T-helper 2 cell treated with Interferon-gamma antibody and Interleukin-4, amounts not matched to agents 100 ng/mL and 5 ng/mL, for 36 hours (primary cell): ENCODE measurements around the gene KCNN4. TPM values are rescaled to one million over a fixed set of nuclear protein-coding genes. Genes with fewer than 3 reads are reported as not detected.

Experiments
- intact Hi-C: fragments of 100-400 bp; cut with micrococcal nuclease; formaldehyde crosslinking; loops from one replicate; pipeline ENCODE4 v1.15.1; 2023
- total RNA-seq: library from RNA; stranded (reverse); gene quantifications from 2 replicates; pipeline ENCODE4 v1.2.3, GENCODE V29; 2022

Gene KCNN4
- total RNA-seq, 1 donor from 2014 or later = 39.9 TPM

DNA sequence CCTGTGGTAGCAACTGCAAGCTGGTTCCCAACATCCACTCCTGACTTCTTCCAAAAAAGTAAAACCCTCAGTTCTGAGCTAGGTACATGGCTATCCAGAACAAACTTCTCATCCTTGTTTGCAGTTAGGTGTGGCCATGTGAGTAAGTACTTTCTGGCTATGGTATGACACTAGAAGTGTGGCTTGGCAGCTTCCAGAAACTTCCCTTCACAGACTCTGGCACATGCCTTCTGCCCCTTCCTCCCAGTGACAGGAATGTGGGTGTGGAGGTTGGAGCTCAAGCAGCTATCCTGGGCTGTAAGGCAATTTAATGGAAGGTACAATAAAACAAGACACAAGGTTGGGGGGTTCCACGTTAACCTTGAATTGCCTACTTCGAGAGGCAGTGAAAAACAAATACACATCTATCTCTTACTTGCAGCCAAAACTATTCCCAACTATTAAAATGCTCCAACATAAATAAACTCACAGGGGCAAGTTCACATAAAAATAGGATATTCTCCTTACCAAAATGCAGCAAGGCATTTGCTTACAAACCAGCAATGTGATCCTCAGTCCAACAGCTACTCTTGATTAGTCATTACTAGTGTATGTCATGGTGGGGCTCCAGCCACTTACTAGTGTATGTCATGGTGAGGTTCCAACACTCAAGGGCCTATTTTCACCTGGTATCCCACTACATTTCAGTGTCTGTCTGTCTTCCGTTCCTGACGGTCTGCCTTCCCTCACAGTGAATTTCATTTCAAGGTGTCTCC, 29.1 kb downstream of the KCNN4 start:
- intact Hi-C loops = loop anchor here (10.0 kb wide), 2 partner anchors 217 to 1143 kb away; partner anchors contain the start of genes TOMM40 and ZNF575

GRCh38 chr19:43749898-43750297, 30.9 kb downstream of the KCNN4 start:
- intact Hi-C loops = loop anchor here (10.0 kb wide), 2 partner anchors 215 to 1145 kb away; partner anchors contain the start of genes TOMM40 and ZNF575

DNA sequence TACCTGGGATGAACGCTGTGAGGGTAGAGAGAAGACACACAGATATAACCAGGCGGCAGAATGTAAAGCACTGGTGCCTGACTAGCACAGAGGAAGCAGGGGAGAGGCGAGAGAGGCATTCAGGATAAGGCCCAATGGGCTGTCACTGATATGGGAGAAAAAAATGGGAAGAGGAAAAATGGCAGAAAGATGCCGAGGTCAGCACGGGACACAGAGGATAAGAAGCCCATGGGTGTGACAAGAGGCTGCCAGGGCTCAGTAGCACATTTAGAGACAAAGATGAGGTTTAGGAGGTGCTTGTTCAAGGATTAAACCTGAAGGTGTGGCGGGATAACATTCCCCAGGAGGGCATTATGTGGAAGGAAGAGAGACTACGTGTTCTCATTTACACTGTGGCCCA, 31.6 kb downstream of the KCNN4 start:
- intact Hi-C loops = no loop called here

DNA sequence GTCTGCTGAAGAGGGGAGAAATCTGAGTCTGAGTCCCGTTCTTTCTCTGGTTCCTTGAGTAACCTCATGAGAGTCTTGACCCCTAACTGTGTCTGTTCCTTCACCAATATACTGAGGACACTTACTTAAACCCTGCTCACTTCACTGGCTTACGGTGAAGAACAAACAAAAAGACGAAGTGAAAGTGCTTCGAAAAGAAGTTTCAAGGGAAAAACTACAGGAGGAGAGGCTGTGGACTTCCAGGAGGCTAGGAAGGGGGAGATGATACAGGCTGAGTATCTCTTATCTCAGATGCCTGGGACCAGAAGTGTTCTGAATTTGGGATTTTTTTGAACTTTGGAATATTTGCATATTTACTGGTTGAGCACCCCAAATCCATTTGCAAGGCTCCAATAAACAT, 32.1 kb downstream of the KCNN4 start:
- intact Hi-C loops = no loop called here

GRCh38 chr19:43748205-43748594, 32.6 kb downstream of the KCNN4 start:
- intact Hi-C loops = no loop called here

GRCh38 chr19:43747557-43748204, 33.1 kb downstream of the KCNN4 start:
- intact Hi-C loops = no loop called here

GRCh38 chr19:43743059-43743458, 37.7 kb downstream of the KCNN4 start:
- intact Hi-C loops = no loop called here

- intact Hi-C loops = no loop called here
Measured at GRCh38 chr19:43741075-43741825, 39.5 kb downstream of the KCNN4 start.

- intact Hi-C loops = no loop called here
Measured at GRCh38 chr19:43739439-43740235, 41.1 kb downstream of the KCNN4 start.

- intact Hi-C loops = no loop called here
Measured at GRCh38 chr19:43738780-43739211, 42.0 kb downstream of the KCNN4 start.

DNA sequence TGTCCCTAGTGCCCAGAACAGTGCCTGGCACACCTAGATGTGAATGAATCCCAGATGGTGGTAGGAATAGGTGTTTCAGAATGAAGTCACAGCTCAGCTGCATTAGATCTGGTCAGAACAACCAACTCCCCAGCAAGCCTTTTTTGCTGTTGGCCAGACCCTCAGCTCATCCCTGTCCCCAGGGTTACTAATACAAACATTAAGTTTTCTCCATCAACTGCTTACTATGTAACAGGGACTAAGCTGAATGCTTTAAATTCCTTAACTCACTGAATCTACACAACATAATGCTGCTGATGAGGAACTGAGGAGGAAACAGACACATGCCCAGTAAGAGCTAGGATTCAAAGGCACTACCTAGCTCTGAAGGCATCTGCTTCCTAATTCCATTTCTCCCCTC, 44.8 kb downstream of the KCNN4 start:
- intact Hi-C loops = no loop called here

DNA sequence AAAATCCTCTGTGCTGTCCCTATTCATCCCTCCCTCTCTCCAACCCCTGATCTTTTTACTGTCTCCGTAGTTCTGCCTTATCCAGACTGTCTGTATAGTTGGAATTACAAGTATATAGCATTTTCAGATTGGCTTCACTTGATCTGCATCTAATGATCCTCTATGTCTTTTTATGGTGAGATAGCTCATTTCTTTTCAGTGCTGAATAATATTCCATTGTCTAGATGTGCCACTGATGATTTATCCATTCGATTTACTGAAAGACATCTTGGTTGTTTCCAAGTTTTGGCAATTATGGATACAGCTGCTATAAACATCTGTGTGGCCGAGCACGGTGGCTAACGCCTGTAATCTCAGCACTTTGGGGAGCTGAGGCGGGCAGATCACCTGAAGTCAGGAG, 45.8 kb downstream of the KCNN4 start:
- intact Hi-C loops = no loop called here

DNA sequence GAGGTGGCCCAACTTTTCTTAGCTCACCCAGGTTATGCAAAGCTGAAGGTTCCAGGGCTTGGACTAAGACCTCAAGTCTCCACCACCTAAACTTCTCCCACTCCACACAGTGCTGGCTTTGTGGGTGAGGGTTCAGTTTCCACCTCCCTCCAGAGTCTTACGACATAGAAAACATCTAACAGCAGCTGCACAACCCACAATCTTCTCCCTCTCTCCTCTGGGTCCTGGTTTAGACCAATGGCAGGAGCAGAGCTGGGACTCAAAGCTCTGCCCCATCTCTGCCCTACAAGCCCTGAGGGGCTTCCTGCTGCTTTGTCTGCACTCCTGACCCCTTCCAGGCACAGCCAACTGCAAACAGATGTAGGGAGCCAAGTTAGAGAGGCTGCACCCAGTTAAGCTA, 48.9 kb downstream of the KCNN4 start:
- intact Hi-C loops = no loop called here

DNA sequence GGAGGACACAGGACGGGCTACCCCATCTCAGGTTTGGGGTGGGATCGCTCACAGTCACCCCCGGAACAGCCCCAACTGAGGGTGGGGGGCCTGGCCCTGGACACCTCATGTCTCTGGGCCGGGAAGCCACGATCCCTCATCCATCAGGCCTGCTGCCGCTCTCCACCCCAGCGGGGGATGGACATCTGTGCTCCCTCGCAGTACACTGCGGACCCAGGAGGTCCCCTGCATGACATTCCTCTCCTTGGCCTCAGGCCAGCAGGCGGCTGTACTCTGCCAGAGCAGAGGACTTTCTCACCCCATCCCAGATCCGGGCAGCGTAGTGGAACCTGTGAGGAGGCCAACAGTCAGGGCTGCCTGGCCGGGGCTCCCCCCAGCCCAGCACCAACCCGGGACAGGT, 49.4 kb downstream of the KCNN4 start:
- intact Hi-C loops = no loop called here

DNA sequence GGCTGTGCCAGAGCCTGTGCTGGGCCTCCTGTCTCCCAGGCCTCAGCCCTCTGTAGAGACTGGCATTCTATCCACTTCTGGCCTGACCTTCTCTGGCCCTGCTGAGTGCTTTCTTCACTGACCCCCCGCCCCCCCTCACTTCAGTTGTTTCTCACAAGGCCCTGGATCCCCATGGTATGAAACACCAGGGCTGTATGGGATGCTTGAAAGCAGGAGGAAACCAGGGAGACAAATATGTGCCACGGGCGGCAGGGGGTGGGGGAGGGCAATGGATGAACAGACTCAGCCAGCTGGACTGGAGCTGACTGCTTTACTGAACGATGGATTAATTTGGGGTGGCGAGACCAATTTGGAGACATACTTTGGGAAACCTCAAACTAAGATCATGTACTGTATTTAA, 50.9 kb downstream of the KCNN4 start:
- intact Hi-C loops = no loop called here

- intact Hi-C loops = no loop called here
Measured at GRCh38 chr19:43727593-43727853, 53.2 kb downstream of the KCNN4 start.

GRCh38 chr19:43726736-43727592, 53.8 kb downstream of the KCNN4 start:
- intact Hi-C loops = no loop called here

DNA sequence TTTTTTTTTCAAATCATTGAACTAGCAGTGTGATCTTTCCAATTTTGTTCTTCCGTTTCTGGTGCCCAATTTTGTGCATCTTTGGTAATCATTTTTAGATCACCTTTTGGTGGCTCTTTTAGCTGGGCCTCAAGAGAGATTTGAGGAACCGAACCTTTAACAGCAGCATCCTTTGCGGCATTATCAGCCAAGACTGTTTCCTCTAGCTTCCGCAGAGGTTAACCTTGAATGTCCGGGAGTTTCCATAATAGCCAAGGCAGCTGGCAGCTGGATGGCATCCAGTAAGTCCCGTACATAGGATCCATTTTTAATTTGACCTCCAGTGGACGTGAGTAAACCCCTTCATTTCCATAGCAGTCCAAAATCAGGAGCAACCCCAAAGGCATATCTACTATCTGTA, 55.3 kb downstream of the KCNN4 start:
- intact Hi-C loops = no loop called here

DNA sequence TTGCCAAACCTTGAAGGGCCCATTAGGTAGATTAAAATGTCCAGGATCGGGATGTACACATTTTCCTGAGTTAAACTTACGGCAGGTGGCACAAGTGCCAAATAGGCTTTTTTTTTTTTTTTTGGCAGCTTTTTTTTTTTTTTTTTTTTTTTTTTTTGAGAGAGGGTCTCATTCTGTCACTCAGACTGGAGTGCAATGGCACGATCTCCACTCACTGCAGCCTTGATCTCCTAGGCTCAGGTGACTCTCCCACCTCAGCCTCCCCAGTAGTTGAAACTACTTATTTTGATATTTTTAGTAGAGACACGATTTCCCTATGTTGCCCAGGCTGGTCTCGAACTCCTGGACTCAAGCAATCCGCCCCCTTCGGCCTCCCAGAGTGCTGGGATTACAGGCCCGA, 55.9 kb downstream of the KCNN4 start:
- intact Hi-C loops = loop anchor here (5.0 kb wide), 1 partner anchor 118 kb away; no protein-coding TSS in a partner anchor

DNA sequence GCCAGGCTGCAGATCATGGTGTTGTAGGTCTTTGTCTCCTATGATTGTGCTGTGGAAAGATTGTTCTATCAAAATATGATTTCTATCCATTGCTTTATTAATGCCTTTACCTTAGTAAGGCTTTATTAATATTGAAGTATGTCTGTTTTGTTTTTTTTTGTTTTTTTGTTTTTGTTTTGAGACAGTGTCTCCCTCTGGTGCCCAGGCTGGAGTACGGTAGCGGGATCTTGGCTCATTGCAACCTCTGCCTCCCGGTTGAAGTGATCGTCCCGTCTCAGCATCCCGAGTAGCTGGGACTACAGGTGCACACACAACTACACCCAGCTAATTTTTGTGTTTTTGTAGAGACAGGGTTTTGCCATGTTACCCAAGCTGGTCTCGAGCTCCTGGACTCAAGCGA, 57.2 kb downstream of the KCNN4 start:
- intact Hi-C loops = loop anchor here (5.0 kb wide), 1 partner anchor 116 kb away; no protein-coding TSS in a partner anchor
